ENCODE data around the gene NXPH3. TPM values are rescaled to one million over a fixed set of nuclear protein-coding genes. Genes with fewer than 3 reads are reported as not detected.

Gene NXPH3
- total and polyA plus RNA-seq, 2 of the 13 experiments (the other 11 are each of a cell fraction or from before 2014, with no cell fraction given): 0.04 to 0.58 TPM

GRCh38 chr17:49575679-49576087, at the start of gene NXPH3 (continued):
- peak; percentile 38; the same call in 1 of the 2 replicates for TF ChIP-seq PRDM15 (CRISPR knock-in tag; IDR thresholded peaks at IDR 0.05)
- TF ChIP-seq HNRNPK (IDR thresholded peaks at IDR 0.05; ENCODE audit: low read depth, low read length, poor library complexity, severe bottlenecking): no peak
- TF ChIP-seq MLX (CRISPR knock-in tag; IDR thresholded peaks at IDR 0.05): no peak
- TF ChIP-seq PHF8 (CRISPR knock-in tag; IDR thresholded peaks at IDR 0.05): no peak
- no peak for TF ChIP-seq TP53 (CRISPR knock-in tag; conservative IDR thresholded peaks at IDR 0.05)
- TF ChIP-seq JDP2 (CRISPR knock-in tag; IDR thresholded peaks at IDR 0.05; ENCODE audit: borderline replicate concordance): no peak
- TF ChIP-seq ZNF501 (CRISPR knock-in tag; IDR thresholded peaks at IDR 0.05): no peak
- TF ChIP-seq STAG1 (CRISPR knock-in tag; IDR thresholded peaks at IDR 0.05): peak; percentile 49
- TF ChIP-seq ZNF326 (CRISPR knock-in tag; IDR thresholded peaks at IDR 0.05; ENCODE audit: borderline replicate concordance): no peak
- TF ChIP-seq AGO2 (optimal IDR thresholded peaks at IDR 0.05; ENCODE audit: low read depth, low read length): no peak
- TF ChIP-seq WIZ (CRISPR knock-in tag; IDR thresholded peaks at IDR 0.05): no peak
- no peak for TF ChIP-seq E2F2 (CRISPR knock-in tag; IDR thresholded peaks at IDR 0.05; ENCODE audit: borderline replicate concordance)
- TF ChIP-seq ARNTL (CRISPR knock-in tag; IDR thresholded peaks at IDR 0.05): no peak
- no peak for TF ChIP-seq TERF1 (CRISPR knock-in tag; IDR thresholded peaks at IDR 0.05)
- TF ChIP-seq HOXA9 (CRISPR knock-in tag; IDR thresholded peaks at IDR 0.05; ENCODE audit: borderline replicate concordance): no peak
- no peak for TF ChIP-seq ZNF101 (CRISPR knock-in tag; IDR thresholded peaks at IDR 0.05; ENCODE audit: borderline replicate concordance, low read depth)
- no peak for TF ChIP-seq SMYD3 (CRISPR knock-in tag; IDR thresholded peaks at IDR 0.05)
- TF ChIP-seq ZNF556 (CRISPR knock-in tag; IDR thresholded peaks at IDR 0.05; ENCODE audit: borderline replicate concordance): no peak
- TF ChIP-seq ZNF337 (CRISPR knock-in tag; IDR thresholded peaks at IDR 0.05; ENCODE audit: borderline replicate concordance, low read depth): no peak
- TF ChIP-seq SALL2 (CRISPR knock-in tag; IDR thresholded peaks at IDR 0.05): peak; percentile 81; the same call in 1 of the 2 replicates
- TF ChIP-seq ZNF234 (CRISPR knock-in tag; conservative IDR thresholded peaks at IDR 0.05): no peak
- TF ChIP-seq HNF4G (IDR thresholded peaks at IDR 0.05; ENCODE audit: borderline replicate concordance, low read depth, low read length): no peak
- peak; percentile 54; the same call in 1 of the 2 replicates for TF ChIP-seq HNF4G (CRISPR knock-in tag; IDR thresholded peaks at IDR 0.05; ENCODE audit: borderline replicate concordance, low read depth)
- TF ChIP-seq NFKBIZ (CRISPR knock-in tag; IDR thresholded peaks at IDR 0.05): no peak
- TF ChIP-seq ZNF251 (CRISPR knock-in tag; IDR thresholded peaks at IDR 0.05): no peak
- no peak for TF ChIP-seq ZBTB21 (CRISPR knock-in tag; IDR thresholded peaks at IDR 0.05)

Data from HepG2 (cell line).